Duodenal mucosa (tissue), 2 donors: ENCODE measurements around the gene EMX1.

Experiments used
- H3K27ac ChIP-seq: one replicate; pipeline ENCODE4 v1.7.0; 2013; ENCODE audit warnings: low read depth, low read length
- H3K27me3 ChIP-seq, 2 donors: one replicate each; pipeline ENCODE4 v1.7.0; 2013; ENCODE audit warnings: low read length in 2 of 2, control low read depth in 1 of 2; ENCODE audit not compliant: insufficient read depth in 2 of 2, control insufficient read depth in 1 of 2
- H3K36me3 ChIP-seq, 2 donors: one replicate each; pipeline ENCODE4 v1.7.0; 2013; ENCODE audit warnings: low read length in 2 of 2, control low read depth in 1 of 2; ENCODE audit not compliant: insufficient read depth in 2 of 2, control insufficient read depth in 1 of 2
- H3K4me1 ChIP-seq, 2 donors: one replicate each; pipeline ENCODE4 v1.7.0; 2013; ENCODE audit warnings: low read length in 2 of 2, control low read depth in 1 of 2; ENCODE audit not compliant: insufficient read depth in 2 of 2, control insufficient read depth in 1 of 2
- H3K4me3 ChIP-seq, 2 donors: one replicate each; pipeline ENCODE4 v1.7.0; 2013; ENCODE audit warnings: low read length in 2 of 2, low read depth in 1 of 2
- H3K9ac ChIP-seq, 2 donors: one replicate each; pipeline ENCODE4 v1.7.0; 2013; ENCODE audit warnings: low read length in 2 of 2, low read depth in 1 of 2
- H3K9me3 ChIP-seq, 2 donors: one replicate each; pipeline ENCODE4 v1.7.0; 2013; ENCODE audit warnings: low read length in 2 of 2, control low read depth in 1 of 2; ENCODE audit not compliant: control insufficient read depth in 1 of 2

The EMX1 gene

DNA sequence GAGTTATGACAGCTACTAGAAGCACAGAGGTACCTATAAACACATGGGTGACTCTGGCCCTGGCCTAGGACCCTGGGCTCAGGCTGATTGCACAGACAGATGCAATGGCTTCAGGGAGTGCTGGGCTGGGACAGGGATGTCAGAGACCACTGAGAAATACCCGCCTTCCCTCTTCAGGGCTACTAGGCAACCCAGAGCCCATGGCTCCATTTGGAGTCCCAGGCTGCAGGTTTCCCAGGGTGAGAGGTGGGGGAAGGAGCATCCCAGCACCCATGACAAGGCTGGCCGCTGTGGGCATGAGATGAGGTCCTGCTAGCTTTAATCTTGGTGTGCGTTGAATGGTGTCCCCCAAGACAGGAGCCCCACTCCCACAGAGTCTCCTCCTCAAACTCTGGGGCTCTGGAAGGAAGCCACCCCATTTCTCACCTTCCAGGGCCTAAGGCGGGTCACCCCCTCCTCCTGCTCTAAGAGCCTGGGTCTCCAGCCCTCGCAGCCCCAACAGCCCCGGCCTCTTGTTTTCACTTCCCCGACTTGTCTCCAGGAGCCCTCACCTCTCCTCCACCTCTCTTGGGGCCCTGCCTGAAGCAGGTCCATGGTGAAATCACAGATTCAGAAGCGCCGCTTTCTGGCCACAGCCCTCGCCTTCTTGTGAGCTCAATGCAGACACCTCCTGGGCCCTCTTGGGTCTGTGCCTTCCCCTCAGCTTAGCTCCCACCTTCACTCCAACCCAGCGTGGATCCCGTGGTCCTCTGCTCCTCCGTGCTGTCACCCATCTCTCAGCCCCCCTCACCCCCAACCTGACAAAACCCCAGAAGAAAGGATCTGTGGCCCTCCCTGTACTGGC is 41.4 kb downstream of the EMX1 start:
- Histone ChIP-seq H3K36me3 (peaks cover 3% of the 10 kb centered on the region in 2 donors), H3K9ac (no peak overlapping the region), H3K4me3 (no peak overlapping the region), H3K9me3 (no peaks in the 10 kb centered on the region), H3K27me3 (no peaks in the 10 kb centered on the region), H3K4me1 (no peaks in the 10 kb centered on the region), H3K27ac (no peak overlapping the region)

DNA sequence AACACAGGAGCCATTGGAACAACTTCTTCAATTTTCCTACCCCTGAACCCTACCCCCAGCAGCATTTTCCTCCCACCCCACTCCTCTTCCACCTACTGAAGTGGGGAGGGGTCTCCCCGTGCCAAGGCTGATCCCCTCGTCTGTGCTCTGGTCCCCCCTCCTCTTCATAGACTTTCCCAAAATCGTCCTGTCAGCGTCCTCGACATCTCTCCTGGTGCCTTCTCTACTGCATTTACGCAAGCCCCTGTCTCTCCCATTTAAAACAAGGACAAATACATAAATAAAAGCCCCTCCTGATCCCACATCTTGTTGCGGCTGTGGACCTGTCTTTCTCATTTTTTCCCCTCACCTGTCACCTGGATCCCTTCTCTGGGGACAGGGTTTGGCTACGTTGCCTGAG is 42.2 kb downstream of the EMX1 start:
- H3K27me3 ChIP-seq = no peaks in the 10 kb centered on the region
- peaks cover 3% of the 10 kb centered on the region in 2 donors for H3K36me3 ChIP-seq
- no peaks in the 10 kb centered on the region for H3K9me3 ChIP-seq
- no peak overlapping the region for H3K27ac ChIP-seq
- H3K9ac ChIP-seq = no peak overlapping the region
- no peak overlapping the region for H3K4me3 ChIP-seq
- H3K4me1 ChIP-seq = no peaks in the 10 kb centered on the region

DNA sequence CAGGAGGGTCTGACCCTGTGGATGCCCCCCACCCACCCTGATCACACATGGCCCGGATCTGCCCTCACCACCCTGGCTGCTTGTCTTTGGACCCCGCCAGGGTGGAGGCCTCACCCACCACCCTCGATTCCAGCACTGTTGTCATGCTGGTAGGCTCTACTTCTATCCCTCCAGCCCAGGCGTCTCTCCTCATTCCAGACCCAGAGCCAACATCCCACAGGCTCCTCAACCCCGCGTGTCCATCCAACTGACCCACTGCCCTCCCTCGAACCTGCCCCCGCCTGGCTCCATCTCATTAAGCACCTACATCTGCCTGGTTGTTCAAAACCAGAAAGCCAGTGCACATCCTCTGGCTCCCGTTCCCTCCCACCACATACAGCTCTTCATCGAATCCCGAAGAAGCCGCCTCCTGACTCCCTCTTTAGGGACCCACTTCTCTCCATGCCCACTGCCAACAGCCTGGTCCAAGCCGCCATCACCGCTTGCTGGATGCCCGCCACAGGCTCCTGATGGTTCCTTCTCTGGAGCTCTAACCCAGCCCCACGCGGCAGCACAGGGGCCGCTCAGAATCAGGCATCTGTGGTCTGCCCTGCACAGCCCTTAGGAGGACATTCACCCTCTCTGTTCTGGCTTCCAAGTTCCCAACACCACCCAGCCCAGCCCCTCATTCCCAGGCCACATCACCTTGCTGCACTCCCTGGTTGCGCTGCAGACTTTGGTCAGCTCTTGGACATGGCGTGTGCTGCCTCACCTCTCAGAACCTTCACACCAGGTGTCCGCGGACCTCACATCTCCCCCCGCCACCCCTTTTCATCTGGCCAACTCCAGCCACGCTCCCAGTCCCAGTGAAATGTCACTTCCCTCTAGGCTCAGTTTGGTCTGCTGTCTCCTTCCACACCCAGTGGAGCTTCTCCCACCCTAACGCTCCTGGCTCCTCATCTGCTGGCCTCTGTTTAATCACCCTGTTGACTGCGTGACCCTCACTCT is 43.0 kb downstream of the EMX1 start:
- H3K27ac ChIP-seq = no peak overlapping the region
- peaks cover 3% of the 10 kb centered on the region in 2 donors for H3K36me3 ChIP-seq
- H3K9ac ChIP-seq = no peak overlapping the region
- H3K9me3 ChIP-seq = no peaks in the 10 kb centered on the region
- no peaks in the 10 kb centered on the region for H3K4me1 ChIP-seq
- H3K27me3 ChIP-seq = no peaks in the 10 kb centered on the region
- H3K4me3 ChIP-seq = no peak overlapping the region

DNA sequence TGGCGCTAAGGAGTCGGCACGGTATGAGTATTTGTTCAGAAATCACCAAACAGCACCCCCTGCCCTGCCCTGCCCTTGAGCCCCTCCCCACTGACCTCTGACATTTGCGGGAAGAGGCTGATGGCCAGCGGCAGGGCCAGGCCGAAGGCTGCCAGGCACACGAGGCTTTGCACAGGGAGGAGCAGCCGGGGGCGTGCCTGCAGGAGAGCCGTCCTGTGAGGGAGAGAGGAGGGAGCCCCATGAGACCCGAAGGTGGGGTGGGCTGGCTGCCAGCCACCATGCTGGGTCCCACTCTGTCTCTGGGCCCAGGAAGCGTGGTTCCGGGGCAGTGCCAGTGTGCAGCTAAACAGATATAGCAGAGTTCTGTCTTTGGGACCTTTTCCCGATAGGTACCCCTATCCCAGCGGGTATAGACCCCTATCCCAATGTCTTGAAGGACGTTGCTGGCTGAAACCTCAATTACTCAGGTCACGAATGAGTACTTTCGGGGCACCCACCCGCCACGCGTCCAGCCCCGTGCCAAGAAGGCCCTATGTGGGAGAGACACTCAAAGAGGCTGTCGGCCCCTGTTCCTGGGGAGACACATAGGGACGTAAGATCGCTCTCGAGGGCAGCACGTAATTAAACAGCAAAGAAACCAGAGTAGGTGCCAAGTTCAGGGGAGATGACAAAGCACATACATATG is 43.9 kb downstream of the EMX1 start:
- Histone ChIP-seq H3K27ac (no peak overlapping the region), H3K4me3 (no peak overlapping the region), H3K9ac (no peak overlapping the region), H3K9me3 (no peaks in the 10 kb centered on the region), H3K4me1 (no peaks in the 10 kb centered on the region), H3K36me3 (peaks cover 3% of the 10 kb centered on the region in 2 donors), H3K27me3 (no peaks in the 10 kb centered on the region)

DNA sequence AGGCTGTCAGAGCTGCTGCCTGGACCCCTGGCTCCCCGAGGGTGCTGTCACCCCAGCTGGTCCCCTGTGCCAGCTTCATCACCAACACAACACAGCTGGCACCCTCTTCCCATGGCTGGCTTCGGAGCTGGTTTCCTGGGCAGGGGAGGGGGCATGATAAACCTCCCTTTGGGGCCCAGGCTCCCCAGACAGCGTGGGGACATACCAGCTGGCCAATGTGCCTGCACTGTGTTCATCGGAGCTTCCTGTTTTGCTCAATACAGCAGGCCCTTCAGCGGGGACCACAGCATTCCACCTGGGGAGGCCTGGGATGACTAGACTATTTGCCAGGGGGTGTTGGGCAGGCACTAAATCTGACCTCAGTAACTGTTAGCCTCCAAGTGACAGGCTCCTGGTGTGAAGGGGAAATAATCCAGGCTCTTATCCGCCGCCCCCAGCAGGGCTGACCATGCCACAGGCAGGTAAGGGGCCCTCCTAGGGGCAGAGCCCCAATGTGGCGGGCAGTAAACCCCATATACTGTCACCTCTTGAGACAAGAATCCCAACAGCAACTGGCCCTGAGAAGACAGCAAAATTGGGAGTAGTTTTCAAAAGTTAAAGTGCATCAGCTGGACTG is 44.6 kb downstream of the EMX1 start:
- Histone ChIP-seq H3K36me3 (peaks cover 3% of the 10 kb centered on the region in 2 donors), H3K27ac (no peak overlapping the region), H3K4me1 (no peaks in the 10 kb centered on the region), H3K9me3 (no peaks in the 10 kb centered on the region), H3K4me3 (no peak overlapping the region), H3K27me3 (no peaks in the 10 kb centered on the region), H3K9ac (no peak overlapping the region)

DNA sequence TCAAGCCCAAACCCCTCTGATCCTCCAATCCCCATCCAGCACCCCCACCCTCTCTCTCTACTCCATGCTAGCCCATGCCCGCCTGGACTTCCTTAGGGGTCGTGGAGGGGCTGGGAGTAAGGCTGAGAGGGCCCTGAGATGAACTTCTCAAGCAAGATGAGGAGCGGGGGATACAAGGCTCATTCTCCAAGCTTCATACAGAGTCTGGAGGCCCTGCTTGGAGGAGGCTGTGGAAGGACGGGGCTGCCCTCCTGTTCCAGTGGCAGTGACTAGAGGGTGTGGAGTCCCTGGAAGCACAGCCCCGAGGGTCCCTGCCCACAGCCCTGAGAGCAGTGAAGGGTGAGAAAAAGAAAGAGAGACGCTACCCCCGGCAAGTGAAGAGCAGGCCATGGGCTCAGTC is 45.6 kb downstream of the EMX1 start:
- no peak overlapping the region for H3K27ac ChIP-seq
- H3K9me3 ChIP-seq = no peaks in the 10 kb centered on the region

DNA sequence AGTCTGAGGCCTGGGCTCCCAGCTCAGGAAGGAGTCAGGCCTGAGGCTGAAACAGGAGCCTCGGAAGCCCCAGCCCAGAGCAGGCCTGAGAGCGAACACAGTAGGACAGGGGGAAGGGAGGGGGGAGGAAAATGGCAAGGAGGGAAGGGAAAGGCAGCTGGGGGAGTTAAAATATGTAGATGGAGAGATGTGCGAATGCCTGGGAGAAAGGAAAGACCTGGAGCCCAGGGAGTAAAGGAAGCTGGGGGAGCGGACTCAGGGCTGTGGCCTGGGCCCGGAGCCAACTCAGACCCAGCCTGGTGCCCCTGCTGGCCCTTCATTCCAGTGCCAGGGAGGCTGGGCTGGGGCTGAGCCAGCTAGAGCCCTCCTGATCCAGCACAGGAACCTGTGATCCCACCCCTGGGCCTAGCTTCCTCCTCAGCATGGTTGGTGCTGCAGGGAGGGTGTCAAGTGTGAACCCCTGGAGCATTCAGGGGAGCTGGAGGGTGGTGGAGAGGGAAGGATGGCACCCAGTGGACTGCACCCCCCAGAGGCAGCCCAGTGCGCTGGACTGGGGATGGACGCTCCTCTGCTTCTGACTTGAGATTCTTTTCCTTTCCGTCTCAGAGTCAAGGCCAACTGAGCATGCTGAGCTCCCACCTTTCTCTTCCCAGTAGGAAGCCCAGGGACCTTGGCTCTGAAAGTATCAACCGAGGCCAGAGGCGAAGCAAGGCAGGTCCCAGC is 46.3 kb downstream of the EMX1 start:
- no peaks in the 10 kb centered on the region for H3K4me1 ChIP-seq
- H3K36me3 ChIP-seq = peaks cover under 1 to 3% of the 10 kb centered on the region in 2 donors
- H3K27ac ChIP-seq = no peak overlapping the region
- H3K9me3 ChIP-seq = no peaks in the 10 kb centered on the region
- H3K4me3 ChIP-seq = no peak overlapping the region
- H3K27me3 ChIP-seq = no peaks in the 10 kb centered on the region
- H3K9ac ChIP-seq = no peak overlapping the region

More for the DNA sequence above, 45.6 kb downstream of the EMX1 start:
- H3K27me3 ChIP-seq = no peaks in the 10 kb centered on the region
- no peak overlapping the region for H3K4me3 ChIP-seq
- peaks cover 3% of the 10 kb centered on the region in 2 donors for H3K36me3 ChIP-seq
- no peak overlapping the region for H3K9ac ChIP-seq
- H3K4me1 ChIP-seq = no peaks in the 10 kb centered on the region

DNA sequence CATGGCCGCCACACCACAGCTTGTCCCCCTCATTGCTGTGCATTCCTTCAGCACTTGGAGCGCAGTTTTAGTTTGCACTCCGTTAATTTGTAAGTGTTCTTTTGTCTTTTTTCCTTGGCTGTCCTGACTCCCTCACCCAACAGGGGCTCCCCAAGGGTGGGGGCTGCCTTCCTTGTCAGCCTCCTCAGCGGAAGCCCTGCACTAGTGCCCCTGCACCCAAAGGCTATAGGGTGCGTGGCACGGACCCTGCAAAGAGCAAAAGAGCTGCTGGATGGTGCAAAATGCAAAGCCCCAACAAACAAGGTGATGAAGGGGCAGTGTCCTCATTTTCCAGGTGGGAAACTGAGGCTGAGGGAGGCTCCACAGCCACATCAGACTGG is 46.8 kb downstream of the EMX1 start:
- H3K4me3 ChIP-seq = no peak overlapping the region
- no peaks in the 10 kb centered on the region for H3K4me1 ChIP-seq
- H3K9me3 ChIP-seq = no peaks in the 10 kb centered on the region
- H3K9ac ChIP-seq = no peak overlapping the region
- no peak overlapping the region for H3K27ac ChIP-seq
- no peaks in the 10 kb centered on the region for H3K27me3 ChIP-seq
- peaks cover 0 to 3% of the 10 kb centered on the region in 2 donors for H3K36me3 ChIP-seq

DNA sequence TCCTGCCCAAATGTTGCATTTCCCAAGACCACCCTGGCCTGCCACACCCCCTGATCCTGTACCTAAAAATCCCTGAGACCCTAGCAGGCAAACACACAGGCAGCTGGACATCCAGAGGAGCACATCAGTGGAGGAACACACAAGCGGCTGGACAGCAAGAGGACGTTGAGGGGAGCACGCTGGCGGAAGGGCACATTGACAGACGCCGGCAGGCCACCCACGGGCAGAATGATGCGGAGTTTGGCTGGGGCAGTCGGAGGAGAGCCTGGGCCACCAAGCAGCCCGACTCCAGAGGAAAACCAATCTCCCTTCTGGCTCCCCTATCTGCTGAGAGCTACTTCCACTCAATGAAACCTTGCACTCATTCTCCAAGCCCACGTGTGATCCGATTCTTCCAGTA is 47.7 kb downstream of the EMX1 start:
- no peaks in the 10 kb centered on the region for H3K9me3 ChIP-seq
- H3K9ac ChIP-seq = no peak overlapping the region
- no peak overlapping the region for H3K4me3 ChIP-seq
- H3K36me3 ChIP-seq = peaks cover 0 to 3% of the 10 kb centered on the region in 2 donors
- H3K27me3 ChIP-seq = no peaks in the 10 kb centered on the region
- no peaks in the 10 kb centered on the region for H3K4me1 ChIP-seq
- no peak overlapping the region for H3K27ac ChIP-seq
